GM12865 (cell line): Measurements from ENCODE around the gene GCNT2.
"Not testable (repeated sequence)": the region's sequence is repeated elsewhere in the genome, so short reads cannot be mapped to it uniquely, and the experiment has no call there.

ENCODE experiments used
- DNase-seq: peaks from one replicate; pipeline ENCODE4 v3.0.0; 2010; ENCODE audit warnings: low read depth
- H3K4me3 ChIP-seq: 2 replicates; pipeline ENCODE4 v1.5.1; 2011; ENCODE audit warnings: mild to moderate bottlenecking, low read depth, low read length, control low read depth
- CTCF ChIP-seq: IDR thresholded peaks from 2 replicates; pipeline ENCODE4 v1.5.1; 2011; ENCODE audit warnings: low read length, control low read depth, low read depth, inconsistent platforms; ENCODE audit not compliant: insufficient read depth; ENCODE audit errors: missing control alignments

GCNT2 gene

GRCh38 chr6:10565913-10566312 lies 44.8 kb downstream of the GCNT2 start:
- H3K4me3 ChIP-seq: no peak overlapping the region
- no peak for TF ChIP-seq CTCF
- no peak for DNase-seq

- DNase-seq: no peak
- no peak overlapping the region for H3K4me3 ChIP-seq
- no peak for TF ChIP-seq CTCF
Measured at GRCh38 chr6:10567256-10568026, 46.3 kb downstream of the GCNT2 start.

- H3K4me3 ChIP-seq: no peak overlapping the region
- no peak for TF ChIP-seq CTCF
- no peak for DNase-seq
Measured at GRCh38 chr6:10569392-10570127, 48.4 kb downstream of the GCNT2 start.

GRCh38 chr6:10575519-10575918 lies 54.4 kb downstream of the GCNT2 start:
- H3K4me3 ChIP-seq, DNase-seq: not testable (repeated sequence)

- no peak for DNase-seq
- no peak for TF ChIP-seq CTCF
- H3K4me3 ChIP-seq: no peak overlapping the region
Measured at GRCh38 chr6:10576226-10576625, 55.1 kb downstream of the GCNT2 start.

- no peak for DNase-seq
- TF ChIP-seq CTCF: no peak
- no peak overlapping the region for H3K4me3 ChIP-seq
Measured at GRCh38 chr6:10577112-10577511, 56.0 kb downstream of the GCNT2 start.

- no peak overlapping the region for H3K4me3 ChIP-seq
- DNase-seq: no peak
- no peak for TF ChIP-seq CTCF
Measured at GRCh38 chr6:10578723-10579122, 57.6 kb downstream of the GCNT2 start.
